Measurements from ENCODE around the gene EPHB1.

DNA sequence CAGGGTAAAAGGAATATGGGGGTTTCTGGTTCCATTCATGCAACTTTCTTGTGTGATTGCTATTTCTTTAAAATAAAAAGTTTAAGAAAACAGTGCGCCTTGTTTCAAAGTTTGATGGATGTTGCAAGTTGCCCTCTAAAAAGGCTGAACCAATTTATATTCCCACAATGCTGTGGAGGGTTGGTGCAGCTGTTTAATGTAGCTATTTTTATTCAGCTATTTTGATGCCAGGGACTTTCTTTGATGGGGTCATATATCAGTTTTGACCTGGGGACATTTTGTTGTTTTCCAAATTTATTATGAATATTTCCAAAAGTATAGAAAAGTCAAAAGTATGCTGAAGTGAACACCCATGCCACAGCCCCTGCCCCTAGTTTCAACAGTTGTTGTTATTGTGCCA is 20.5 kb downstream of the EPHB1 start:
- TF ChIP-seq, protein P1, sequence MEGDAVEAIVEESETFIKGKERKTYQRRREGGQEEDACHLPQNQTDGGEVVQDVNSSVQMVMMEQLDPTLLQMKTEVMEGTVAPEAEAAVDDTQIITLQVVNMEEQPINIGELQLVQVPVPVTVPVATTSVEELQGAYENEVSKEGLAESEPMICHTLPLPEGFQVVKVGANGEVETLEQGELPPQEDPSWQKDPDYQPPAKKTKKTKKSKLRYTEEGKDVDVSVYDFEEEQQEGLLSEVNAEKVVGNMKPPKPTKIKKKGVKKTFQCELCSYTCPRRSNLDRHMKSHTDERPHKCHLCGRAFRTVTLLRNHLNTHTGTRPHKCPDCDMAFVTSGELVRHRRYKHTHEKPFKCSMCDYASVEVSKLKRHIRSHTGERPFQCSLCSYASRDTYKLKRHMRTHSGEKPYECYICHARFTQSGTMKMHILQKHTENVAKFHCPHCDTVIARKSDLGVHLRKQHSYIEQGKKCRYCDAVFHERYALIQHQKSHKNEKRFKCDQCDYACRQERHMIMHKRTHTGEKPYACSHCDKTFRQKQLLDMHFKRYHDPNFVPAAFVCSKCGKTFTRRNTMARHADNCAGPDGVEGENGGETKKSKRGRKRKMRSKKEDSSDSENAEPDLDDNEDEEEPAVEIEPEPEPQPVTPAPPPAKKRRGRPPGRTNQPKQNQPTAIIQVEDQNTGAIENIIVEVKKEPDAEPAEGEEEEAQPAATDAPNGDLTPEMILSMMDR (IDR thresholded peaks at IDR 0.05; ENCODE audit: insufficient read depth, low read length) = no peak
- no peak for TF ChIP-seq POLR2AphosphoS5 (IDR thresholded peaks at IDR 0.05; ENCODE audit: low read depth)
